PC-9 (cell line): ENCODE measurements around the gene SLC6A8. TPM values are rescaled to one million over a fixed set of nuclear protein-coding genes. Genes with fewer than 3 reads are reported as not detected.

ENCODE experiments used
- BruUV-seq: library from RNA; stranded (reverse); fragments of 400-500 nt; replicated peaks from 2 replicates; lab custom pipeline; 2021; lab: Mats Ljungman, UMichigan
- CTCF ChIA-PET: fragments of 300-600 bp; sonication (Branson Sonifier 250); formaldehyde crosslinking; loops from one replicate; lab custom pipeline; 2022; ENCODE audit warnings: antibody characterized with exemption; lab: Charles Lee
- POLR2A ChIA-PET: fragments of 300-600 bp; sonication (Branson Sonifier 250); formaldehyde crosslinking; loops from one replicate; lab custom pipeline; 2022; ENCODE audit warnings: antibody characterized with exemption; ENCODE audit not compliant: unreplicated experiment; lab: Charles Lee
- DNase-seq, 2 experiments: peaks; one replicate each; pipeline versions ENCODE4 v3.0.0 to v3.0.0-alpha.2; 2015 to 2022; ENCODE audit warnings: mixed read lengths in 1 of 2
- H2AFZ ChIP-seq: fragments of 200-600 bp; sonication (generic); 2 replicates; pipeline ENCODE4 v1.8.1; 2017; ENCODE audit warnings: antibody characterized with exemption
- H3F3A ChIP-seq: fragments of 200-600 bp; sonication (generic); 2 replicates; pipeline ENCODE4 v1.8.1; 2017; ENCODE audit warnings: antibody characterized with exemption, mild to moderate bottlenecking, low read depth; ENCODE audit not compliant: insufficient read depth
- H3K27ac ChIP-seq: fragments of 200-600 bp; sonication (generic); 2 replicates; pipeline ENCODE4 v1.6.1; 2016; ENCODE audit warnings: mixed run types
- H3K27me3 ChIP-seq: fragments of 200-600 bp; sonication (generic); 2 replicates; pipeline ENCODE4 v1.6.1; 2016; ENCODE audit warnings: low read depth, mixed run types; ENCODE audit not compliant: insufficient read depth
- H3K36me3 ChIP-seq: fragments of 200-600 bp; sonication (generic); 2 replicates; pipeline ENCODE4 v1.6.1; 2016; ENCODE audit warnings: low read depth, mixed run types
- H3K4me1 ChIP-seq: fragments of 200-600 bp; sonication (generic); replicated peaks from 2 replicates; pipeline ENCODE4 v1.6.1; 2016; ENCODE audit warnings: mixed run types; ENCODE audit not compliant: insufficient read depth
- H3K4me2 ChIP-seq: fragments of 200-600 bp; sonication (generic); 2 replicates; pipeline ENCODE4 v1.6.1; 2017; ENCODE audit warnings: mixed run types
- H3K4me3 ChIP-seq: fragments of 200-600 bp; sonication (generic); 2 replicates; pipeline ENCODE4 v1.6.1; 2016; ENCODE audit warnings: mixed run types
- H3K79me2 ChIP-seq: fragments of 200-600 bp; sonication (generic); 2 replicates; pipeline ENCODE4 v1.6.1; 2017; ENCODE audit warnings: low read depth, mixed run types
- H3K9me2 ChIP-seq: fragments of 200-600 bp; sonication (generic); 2 replicates; pipeline ENCODE4 v1.8.1; 2017; ENCODE audit warnings: mild to moderate bottlenecking; ENCODE audit not compliant: insufficient read depth
- H3K9me3 ChIP-seq: fragments of 200-600 bp; sonication (generic); 2 replicates; pipeline ENCODE4 v1.8.1; 2016; ENCODE audit warnings: low read depth; ENCODE audit not compliant: insufficient read depth
- H4K20me1 ChIP-seq: fragments of 200-600 bp; sonication (generic); 2 replicates; pipeline ENCODE4 v1.8.1; 2017; ENCODE audit not compliant: insufficient read depth
- CTCF ChIP-seq: fragments of 200-600 bp; sonication (generic); conservative IDR thresholded peaks from 2 replicates; pipeline ENCODE4 v1.6.1; 2017; ENCODE audit warnings: mixed run types, antibody characterized with exemption, mild to moderate bottlenecking, moderate library complexity
- EZH2 ChIP-seq: fragments of 200-600 bp; sonication (generic); IDR thresholded peaks from 2 replicates; pipeline ENCODE4 v1.8.0; 2017; ENCODE audit warnings: antibody characterized with exemption, low read depth
- intact Hi-C: fragments of 100-400 bp; cut with micrococcal nuclease; formaldehyde crosslinking; loops from one replicate; pipeline ENCODE4 v1.10.0; 2022; ENCODE audit not compliant: unreplicated experiment
- total RNA-seq: library from RNA; stranded (reverse); gene quantifications from 2 replicates; pipeline ENCODE4 v1.2.3, GENCODE V29; 2021

SLC6A8 gene
- total RNA-seq, 1 experiment from 2014 or later, result 40.5 TPM

GRCh38 chrX:153648358-153649177 is 39.2 kb upstream of the SLC6A8 start:
- H3K27ac ChIP-seq, result no peak overlapping the region
- H3K4me3 ChIP-seq, result no peak overlapping the region
- peaks cover 11% of the 10 kb centered on the region for H3K27me3 ChIP-seq
- H4K20me1 ChIP-seq, result no peaks in the 10 kb centered on the region
- DNase-seq, result no peak
- ChIA-PET POLR2A (no interaction called here), CTCF (interaction anchor here (0.5 kb wide), 1 partner anchor 17 kb away, joined by 5 read pairs; no protein-coding TSS in a partner anchor)
- no peaks in the 10 kb centered on the region for H3K9me3 ChIP-seq
- no peak overlapping the region for H2AFZ ChIP-seq
- no TSS peak for BruUV-seq
- no peaks in the 10 kb centered on the region for H3K36me3 ChIP-seq
- TF ChIP-seq CTCF (no peak), EZH2 (no peak)
- H3K9me2 ChIP-seq, result no peaks in the 10 kb centered on the region
- no peaks in the 10 kb centered on the region for H3F3A ChIP-seq
- intact Hi-C loops, result loop anchor here (5.0 kb wide), 1 partner anchor 36 kb away; no protein-coding TSS in a partner anchor
- no peaks in the 10 kb centered on the region for H3K79me2 ChIP-seq
- peaks cover 9% of the 10 kb centered on the region for H3K4me1 ChIP-seq
- no peak overlapping the region for H3K4me2 ChIP-seq

DNA sequence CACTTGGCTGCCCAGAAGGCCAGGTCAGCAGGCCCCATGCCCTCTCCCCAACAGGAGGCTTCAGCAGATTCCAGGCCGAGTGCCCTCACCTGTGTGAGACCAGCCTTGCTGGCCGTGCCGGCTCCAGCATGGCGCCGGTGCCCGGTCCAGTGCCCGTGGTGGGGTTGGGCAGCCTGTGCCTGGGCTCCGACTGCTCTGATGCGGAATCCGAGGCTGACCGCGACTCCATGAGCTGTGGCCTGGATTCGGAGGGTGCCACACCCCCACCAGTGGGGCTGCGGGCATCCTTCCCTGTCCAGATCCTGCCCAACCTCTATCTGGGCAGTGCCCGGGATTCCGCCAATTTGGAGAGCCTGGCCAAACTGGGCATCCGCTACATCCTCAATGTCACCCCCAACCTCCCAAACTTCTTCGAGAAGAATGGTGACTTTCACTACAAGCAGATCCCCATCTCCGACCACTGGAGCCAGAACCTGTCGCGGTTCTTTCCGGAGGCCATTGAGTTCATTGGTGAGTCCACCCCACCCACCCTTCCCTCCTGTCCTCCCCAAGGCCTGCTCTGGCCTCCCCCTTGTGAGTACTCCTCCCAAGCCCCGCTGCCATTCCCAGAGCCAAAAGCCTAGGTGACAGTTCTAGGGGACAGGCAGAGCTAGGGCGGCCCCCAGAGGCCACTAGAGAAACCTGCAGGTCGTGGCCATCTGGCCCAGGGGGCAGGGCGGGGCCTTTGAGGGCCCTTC is 38.4 kb upstream of the SLC6A8 start:
- TF ChIP-seq EZH2, result no peak
- TF ChIP-seq CTCF, result peak; percentile 62
- Histone ChIP-seq H3K27ac (no peak overlapping the region), H4K20me1 (no peaks in the 10 kb centered on the region), H3K36me3 (no peaks in the 10 kb centered on the region), H3K9me2 (no peaks in the 10 kb centered on the region), H3K4me3 (no peak overlapping the region), H2AFZ (no peak overlapping the region), H3K4me1 (peaks cover 9% of the 10 kb centered on the region), H3F3A (no peaks in the 10 kb centered on the region), H3K79me2 (no peaks in the 10 kb centered on the region), H3K4me2 (no peak overlapping the region), H3K9me3 (no peaks in the 10 kb centered on the region), H3K27me3 (peaks cover 11% of the 10 kb centered on the region)
- intact Hi-C loops, result loop anchor here (5.0 kb wide), 1 partner anchor 37 kb away; no protein-coding TSS in a partner anchor
- DNase-seq, result peak; percentile 42 to 49
- POLR2A ChIA-PET, result no interaction called here
- no TSS peak for BruUV-seq
- CTCF ChIA-PET, result interaction anchor here (0.9 kb wide), 1 partner anchor 110 kb away, joined by 5 read pairs; no protein-coding TSS in a partner anchor
